Measurements from ENCODE around the gene LTBP1. TPM values are rescaled to one million over a fixed set of nuclear protein-coding genes. Genes with fewer than 3 reads are reported as not detected.

The LTBP1 gene
- total and polyA plus RNA-seq, 2 experiments from 2014 or later = 35.6 to 68.9 TPM

DNA sequence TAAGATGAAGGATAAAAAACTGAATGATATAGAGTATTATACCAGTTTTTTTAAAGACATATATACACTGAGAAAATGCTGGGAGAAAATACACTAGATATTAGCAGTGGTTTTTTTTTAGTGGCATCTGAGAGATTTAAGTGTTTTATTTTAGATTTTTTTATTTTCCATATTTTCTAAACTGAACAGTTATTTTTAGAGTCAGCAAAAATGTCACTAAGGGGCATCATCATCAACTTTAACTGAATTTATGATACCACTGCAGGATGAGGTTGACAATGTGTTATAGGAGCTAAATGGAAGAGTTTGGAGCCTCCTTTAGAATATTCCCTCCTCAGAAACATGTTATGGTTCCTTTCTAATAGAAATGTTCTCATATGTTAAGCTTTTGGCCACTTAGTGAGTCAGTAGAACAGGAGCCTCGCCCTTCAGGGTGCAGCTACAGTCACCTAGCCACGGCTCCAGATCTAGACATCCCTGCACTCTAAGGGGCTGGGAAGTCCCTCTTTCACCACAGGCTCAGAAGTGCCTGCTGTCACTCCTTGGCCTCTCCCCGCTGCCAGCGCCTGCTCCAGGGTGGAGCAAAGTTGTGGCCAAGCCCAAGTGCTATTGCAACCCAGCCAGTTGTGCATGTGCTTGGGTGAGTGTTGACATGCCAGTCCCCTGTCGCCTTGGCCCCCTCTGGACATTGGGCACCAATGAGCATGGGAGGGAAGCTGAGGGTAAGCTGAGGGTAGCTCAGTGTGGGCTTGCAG, 319.0 kb downstream of the LTBP1 start:
- WGBS (ENCODE audit: low lambda C conversion rate, missing lambda C conversion rate) = 94% methylated on average over 5 of the region's 5 CpGs
- Histone ChIP-seq H3K4me1 (ENCODE audit: insufficient read depth) (no peaks in the 10 kb centered on the region), H3K4me2 (no peak overlapping the region), H3K9me2 (replicated peaks; ENCODE audit: insufficient read depth) (no peaks in the 10 kb centered on the region), H4K20me1 (ENCODE audit: insufficient read depth, poor library complexity, severe bottlenecking) (no peaks in the 10 kb centered on the region), H3K36me3 (replicated peaks; ENCODE audit: insufficient read depth, low read depth) (no peaks in the 10 kb centered on the region), H3K27ac (no peak overlapping the region), H3K79me2 (no peaks in the 10 kb centered on the region), H3K27me3 (no peaks in the 10 kb centered on the region), H3K4me3 (no peak overlapping the region), H2AFZ (no peak overlapping the region), H3K9me3 (ENCODE audit: low read depth) (no peaks in the 10 kb centered on the region)
- no peak for TF ChIP-seq EZH2 (IDR thresholded peaks at IDR 0.05; ENCODE audit: borderline replicate concordance)
- TF ChIP-seq EZH2phosphoT487 (IDR thresholded peaks at IDR 0.05; ENCODE audit: low read depth, severe bottlenecking, unreplicated experiment) = no peak
- TF ChIP-seq, protein P1, sequence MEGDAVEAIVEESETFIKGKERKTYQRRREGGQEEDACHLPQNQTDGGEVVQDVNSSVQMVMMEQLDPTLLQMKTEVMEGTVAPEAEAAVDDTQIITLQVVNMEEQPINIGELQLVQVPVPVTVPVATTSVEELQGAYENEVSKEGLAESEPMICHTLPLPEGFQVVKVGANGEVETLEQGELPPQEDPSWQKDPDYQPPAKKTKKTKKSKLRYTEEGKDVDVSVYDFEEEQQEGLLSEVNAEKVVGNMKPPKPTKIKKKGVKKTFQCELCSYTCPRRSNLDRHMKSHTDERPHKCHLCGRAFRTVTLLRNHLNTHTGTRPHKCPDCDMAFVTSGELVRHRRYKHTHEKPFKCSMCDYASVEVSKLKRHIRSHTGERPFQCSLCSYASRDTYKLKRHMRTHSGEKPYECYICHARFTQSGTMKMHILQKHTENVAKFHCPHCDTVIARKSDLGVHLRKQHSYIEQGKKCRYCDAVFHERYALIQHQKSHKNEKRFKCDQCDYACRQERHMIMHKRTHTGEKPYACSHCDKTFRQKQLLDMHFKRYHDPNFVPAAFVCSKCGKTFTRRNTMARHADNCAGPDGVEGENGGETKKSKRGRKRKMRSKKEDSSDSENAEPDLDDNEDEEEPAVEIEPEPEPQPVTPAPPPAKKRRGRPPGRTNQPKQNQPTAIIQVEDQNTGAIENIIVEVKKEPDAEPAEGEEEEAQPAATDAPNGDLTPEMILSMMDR (IDR thresholded peaks at IDR 0.05; ENCODE audit: poor library complexity) = no peak
- no peak for DNase-seq (ENCODE audit: low spot score)

DNA sequence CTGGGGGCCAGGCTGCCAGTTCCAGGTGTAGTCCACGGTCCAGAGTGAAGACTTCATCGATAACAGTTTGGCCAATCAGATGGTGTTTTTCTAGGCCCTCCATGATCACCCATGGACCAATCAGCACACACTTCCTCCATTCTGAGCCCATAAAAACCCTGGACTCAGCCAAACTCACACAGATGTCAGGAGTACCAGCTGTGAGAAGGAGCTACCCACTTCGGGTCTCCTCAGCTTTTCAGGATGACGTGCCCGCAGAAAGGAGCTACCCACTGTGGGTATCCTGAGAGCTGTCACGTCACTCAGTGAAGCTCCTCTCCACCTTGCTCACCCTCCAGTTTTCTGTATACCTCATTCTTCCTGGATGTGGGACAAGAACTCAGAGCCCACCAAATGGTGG, 319.7 kb downstream of the LTBP1 start:
- WGBS (ENCODE audit: low lambda C conversion rate, missing lambda C conversion rate) = over 99% methylated on average over 6 of the region's 6 CpGs
- H2AFZ ChIP-seq = no peak overlapping the region

DNA sequence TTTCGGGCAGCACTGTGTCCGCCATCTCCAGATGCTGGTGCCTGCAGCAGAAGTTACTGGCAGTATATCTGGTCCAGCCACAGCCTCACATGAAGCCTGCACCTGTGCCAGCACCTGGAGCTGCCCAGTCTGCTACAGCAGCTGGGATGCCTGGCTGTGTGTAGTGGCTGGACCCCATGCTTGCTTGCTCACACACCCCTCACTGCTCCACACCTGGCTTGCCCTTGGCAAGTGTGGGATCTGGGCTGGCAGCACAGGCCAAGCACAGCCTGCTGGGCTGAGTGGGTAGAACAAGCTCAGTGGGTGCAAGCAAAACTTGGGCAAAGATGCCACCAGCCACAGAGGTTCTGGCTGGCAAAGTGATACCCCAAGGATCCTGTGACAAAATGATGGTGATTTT, 320.3 kb downstream of the LTBP1 start:
- Histone ChIP-seq H4K20me1 (ENCODE audit: insufficient read depth, poor library complexity, severe bottlenecking) (no peaks in the 10 kb centered on the region), H3K27ac (no peak overlapping the region), H3K9me3 (ENCODE audit: low read depth) (no peaks in the 10 kb centered on the region), H3K79me2 (no peaks in the 10 kb centered on the region), H3K4me3 (no peak overlapping the region), H3K4me2 (no peak overlapping the region), H3K36me3 (replicated peaks; ENCODE audit: insufficient read depth, low read depth) (no peaks in the 10 kb centered on the region), H3K4me1 (ENCODE audit: insufficient read depth) (no peaks in the 10 kb centered on the region), H2AFZ (no peak overlapping the region), H3K27me3 (no peaks in the 10 kb centered on the region), H3K9me2 (replicated peaks; ENCODE audit: insufficient read depth) (no peaks in the 10 kb centered on the region)
- TF ChIP-seq EZH2phosphoT487 (IDR thresholded peaks at IDR 0.05; ENCODE audit: low read depth, severe bottlenecking, unreplicated experiment) (no peak), EZH2 (IDR thresholded peaks at IDR 0.05; ENCODE audit: borderline replicate concordance) (no peak)
- TF ChIP-seq, protein P1 (IDR thresholded peaks at IDR 0.05; ENCODE audit: poor library complexity) = no peak
- DNase-seq (ENCODE audit: low spot score) = no peak
- 92% methylated on average over 2 of the region's 2 CpGs for WGBS (ENCODE audit: low lambda C conversion rate, missing lambda C conversion rate)

More for the DNA sequence above, 319.7 kb downstream of the LTBP1 start:
- Histone ChIP-seq H3K4me3 (no peak overlapping the region), H3K27ac (no peak overlapping the region), H3K79me2 (no peaks in the 10 kb centered on the region), H3K4me1 (ENCODE audit: insufficient read depth) (no peaks in the 10 kb centered on the region), H3K27me3 (no peaks in the 10 kb centered on the region), H3K9me2 (replicated peaks; ENCODE audit: insufficient read depth) (no peaks in the 10 kb centered on the region), H4K20me1 (ENCODE audit: insufficient read depth, poor library complexity, severe bottlenecking) (no peaks in the 10 kb centered on the region), H3K9me3 (ENCODE audit: low read depth) (no peaks in the 10 kb centered on the region), H3K36me3 (replicated peaks; ENCODE audit: insufficient read depth, low read depth) (no peaks in the 10 kb centered on the region), H3K4me2 (no peak overlapping the region)
- DNase-seq (ENCODE audit: low spot score) = no peak
- TF ChIP-seq, protein P1 (IDR thresholded peaks at IDR 0.05; ENCODE audit: poor library complexity) = no peak
- TF ChIP-seq EZH2 (IDR thresholded peaks at IDR 0.05; ENCODE audit: borderline replicate concordance) (no peak), EZH2phosphoT487 (IDR thresholded peaks at IDR 0.05; ENCODE audit: low read depth, severe bottlenecking, unreplicated experiment) (no peak)

All from hepatocyte (in vitro differentiated cells).